Hepatocyte (in vitro differentiated cells): ENCODE results near the gene KCNK6. TPM values are rescaled to one million over a fixed set of nuclear protein-coding genes. Genes with fewer than 3 reads are reported as not detected.

ENCODE experiments used
- DNase-seq: peaks from one replicate; pipeline ENCODE4 v3.0.0-alpha.2; 2016; ENCODE audit warnings: low spot score
- H2AFZ ChIP-seq: fragments of 200-600 bp; sonication (generic); 2 replicates; pipeline ENCODE4 v1.6.0; 2016; ENCODE audit warnings: antibody characterized with exemption, mild to moderate bottlenecking
- H3K27ac ChIP-seq: fragments of 200-600 bp; sonication (generic); 2 replicates; pipeline ENCODE4 v1.5.1; 2016; ENCODE audit warnings: mild to moderate bottlenecking
- H3K27me3 ChIP-seq: fragments of 200-600 bp; sonication (generic); 2 replicates; pipeline ENCODE4 v1.6.1; 2016
- H3K36me3 ChIP-seq: fragments of 200-600 bp; sonication (generic); replicated peaks from 2 replicates; pipeline ENCODE4 v1.5.1; 2016; ENCODE audit warnings: low read depth; ENCODE audit not compliant: insufficient read depth
- H3K4me1 ChIP-seq: fragments of 200-600 bp; sonication (generic); 2 replicates; pipeline ENCODE4 v1.5.1; 2016; ENCODE audit warnings: mild to moderate bottlenecking, moderate library complexity; ENCODE audit not compliant: insufficient read depth
- H3K4me2 ChIP-seq: fragments of 200-600 bp; sonication (generic); 2 replicates; pipeline ENCODE4 v1.6.0; 2016
- H3K4me3 ChIP-seq: fragments of 200-600 bp; sonication (generic); 2 replicates; pipeline ENCODE4 v1.5.1; 2016; ENCODE audit warnings: mild to moderate bottlenecking
- H3K79me2 ChIP-seq: fragments of 200-600 bp; sonication (generic); 2 replicates; pipeline ENCODE4 v1.6.0; 2017; ENCODE audit warnings: mild to moderate bottlenecking
- H3K9me2 ChIP-seq: fragments of 200-600 bp; sonication (generic); replicated peaks from 2 replicates; pipeline ENCODE4 v1.6.0; 2017; ENCODE audit warnings: mild to moderate bottlenecking; ENCODE audit not compliant: insufficient read depth
- H3K9me3 ChIP-seq: fragments of 200-600 bp; sonication (generic); 2 replicates; pipeline ENCODE4 v1.5.1; 2016; ENCODE audit warnings: low read depth, mild to moderate bottlenecking
- H4K20me1 ChIP-seq: fragments of 200-600 bp; sonication (generic); 2 replicates; pipeline ENCODE4 v1.6.0; 2016; ENCODE audit warnings: mild to moderate bottlenecking; ENCODE audit not compliant: insufficient read depth, poor library complexity, severe bottlenecking
- EZH2 ChIP-seq: fragments of 200-600 bp; sonication (generic); IDR thresholded peaks from 2 replicates; pipeline ENCODE4 v1.6.1; 2016; ENCODE audit warnings: antibody characterized with exemption, mild to moderate bottlenecking, borderline replicate concordance
- EZH2phosphoT487 ChIP-seq: fragments of 200-600 bp; sonication (generic); IDR thresholded peaks from one replicate; pipeline ENCODE4 v1.6.1; 2018; ENCODE audit warnings: antibody characterized with exemption, mild to moderate bottlenecking, low read depth, moderate library complexity; ENCODE audit not compliant: unreplicated experiment, severe bottlenecking
- WGBS: methylation state at CpG from one replicate; pipeline ENCODE4 v1.1.6; 2016; ENCODE audit warnings: low lambda C conversion rate; ENCODE audit errors: missing lambda C conversion rate; 5-methylcytosine and 5-hydroxymethylcytosine counted together
- polyA plus RNA-seq: library from polyadenylated mRNA; unstranded; fragments of >200 nt; fragmentation: Nextera tagmentation; extraction: Ambion mirVana; gene quantifications from 2 replicates; pipeline ENCODE4 v1.2.1, GENCODE V29; 2016
- total RNA-seq: library from RNA; depleted of rRNA; stranded (reverse); fragments of >200 nt; gene quantifications from 2 replicates; pipeline ENCODE4 v1.2.3, GENCODE V29; 2014
- TF ChIP-seq, protein P1 (sequence below): fragments of 200-600 bp; sonication (generic); IDR thresholded peaks from 2 replicates; pipeline ENCODE4 v1.5.1; 2016; ENCODE audit warnings: antibody characterized with exemption, mild to moderate bottlenecking; ENCODE audit not compliant: poor library complexity

The KCNK6 gene
- total and polyA plus RNA-seq, 2 experiments from 2014 or later, result 9.0 to 16.0 TPM

DNA sequence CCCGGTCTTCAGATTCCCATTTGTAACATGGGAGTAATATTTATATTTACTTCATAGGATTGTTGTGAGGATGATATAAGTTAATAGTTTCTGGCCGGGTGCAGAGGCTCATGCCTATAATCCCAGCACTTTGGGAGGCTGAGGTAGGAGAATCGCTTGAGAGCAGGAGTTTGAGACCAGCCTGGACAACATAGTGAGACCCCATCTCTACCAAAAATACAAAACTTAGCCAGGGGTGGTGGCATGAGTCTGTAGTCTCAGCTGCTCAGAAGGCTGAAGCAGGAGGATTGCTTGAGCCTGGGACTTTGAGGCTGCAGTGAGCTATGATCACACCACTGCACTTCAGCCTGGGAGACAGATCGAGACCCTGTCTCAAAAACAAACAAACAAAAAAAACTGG lies 27.2 kb downstream of the KCNK6 start:
- no peaks in the 10 kb centered on the region for H4K20me1 ChIP-seq
- no peaks in the 10 kb centered on the region for H3K9me3 ChIP-seq
- no peak overlapping the region for H3K4me2 ChIP-seq
- H3K4me3 ChIP-seq, result no peak overlapping the region
- no peaks in the 10 kb centered on the region for H3K27me3 ChIP-seq
- no peak overlapping the region for H3K27ac ChIP-seq
- H3K36me3 ChIP-seq, result no peaks in the 10 kb centered on the region
- H3K9me2 ChIP-seq, result no peaks in the 10 kb centered on the region
- H3K79me2 ChIP-seq, result no peaks in the 10 kb centered on the region
- DNase-seq, result no peak
- no peaks in the 10 kb centered on the region for H3K4me1 ChIP-seq
- WGBS, result 82% methylated on average over 4 of the region's 4 CpGs
- no peak overlapping the region for H2AFZ ChIP-seq
- TF ChIP-seq, protein P1, sequence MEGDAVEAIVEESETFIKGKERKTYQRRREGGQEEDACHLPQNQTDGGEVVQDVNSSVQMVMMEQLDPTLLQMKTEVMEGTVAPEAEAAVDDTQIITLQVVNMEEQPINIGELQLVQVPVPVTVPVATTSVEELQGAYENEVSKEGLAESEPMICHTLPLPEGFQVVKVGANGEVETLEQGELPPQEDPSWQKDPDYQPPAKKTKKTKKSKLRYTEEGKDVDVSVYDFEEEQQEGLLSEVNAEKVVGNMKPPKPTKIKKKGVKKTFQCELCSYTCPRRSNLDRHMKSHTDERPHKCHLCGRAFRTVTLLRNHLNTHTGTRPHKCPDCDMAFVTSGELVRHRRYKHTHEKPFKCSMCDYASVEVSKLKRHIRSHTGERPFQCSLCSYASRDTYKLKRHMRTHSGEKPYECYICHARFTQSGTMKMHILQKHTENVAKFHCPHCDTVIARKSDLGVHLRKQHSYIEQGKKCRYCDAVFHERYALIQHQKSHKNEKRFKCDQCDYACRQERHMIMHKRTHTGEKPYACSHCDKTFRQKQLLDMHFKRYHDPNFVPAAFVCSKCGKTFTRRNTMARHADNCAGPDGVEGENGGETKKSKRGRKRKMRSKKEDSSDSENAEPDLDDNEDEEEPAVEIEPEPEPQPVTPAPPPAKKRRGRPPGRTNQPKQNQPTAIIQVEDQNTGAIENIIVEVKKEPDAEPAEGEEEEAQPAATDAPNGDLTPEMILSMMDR, result no peak

DNA sequence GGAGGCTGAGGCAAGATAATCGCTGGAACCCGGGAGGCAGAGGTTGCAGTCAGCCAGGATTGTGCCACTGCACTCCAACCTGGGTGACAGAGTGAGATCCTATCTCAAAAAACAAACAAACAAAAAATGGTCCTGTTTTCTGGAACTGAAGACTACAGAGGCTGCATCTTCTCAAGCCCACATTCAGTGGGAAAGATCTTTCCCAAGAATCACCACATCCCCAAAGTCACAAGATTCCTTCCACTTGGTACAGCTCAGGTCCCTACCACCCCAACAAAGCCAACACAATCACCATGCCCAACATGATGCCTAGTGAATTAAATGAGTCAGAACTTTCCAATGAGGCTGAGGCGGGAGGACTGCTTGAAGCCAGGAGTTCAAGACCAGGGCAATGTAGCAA lies 31.2 kb downstream of the KCNK6 start:
- Histone ChIP-seq H3K27ac (no peak overlapping the region), H3K4me3 (no peak overlapping the region), H3K79me2 (no peaks in the 10 kb centered on the region), H3K36me3 (no peaks in the 10 kb centered on the region), H3K4me2 (no peak overlapping the region), H3K4me1 (no peaks in the 10 kb centered on the region), H3K9me3 (no peaks in the 10 kb centered on the region), H3K9me2 (no peaks in the 10 kb centered on the region), H4K20me1 (no peaks in the 10 kb centered on the region), H2AFZ (no peak overlapping the region), H3K27me3 (no peaks in the 10 kb centered on the region)
- no peak for DNase-seq
- 90% methylated on average over 3 of the region's 3 CpGs for WGBS
- TF ChIP-seq EZH2, result no peak
- TF ChIP-seq, protein P1, result no peak
- TF ChIP-seq EZH2phosphoT487, result no peak

DNA sequence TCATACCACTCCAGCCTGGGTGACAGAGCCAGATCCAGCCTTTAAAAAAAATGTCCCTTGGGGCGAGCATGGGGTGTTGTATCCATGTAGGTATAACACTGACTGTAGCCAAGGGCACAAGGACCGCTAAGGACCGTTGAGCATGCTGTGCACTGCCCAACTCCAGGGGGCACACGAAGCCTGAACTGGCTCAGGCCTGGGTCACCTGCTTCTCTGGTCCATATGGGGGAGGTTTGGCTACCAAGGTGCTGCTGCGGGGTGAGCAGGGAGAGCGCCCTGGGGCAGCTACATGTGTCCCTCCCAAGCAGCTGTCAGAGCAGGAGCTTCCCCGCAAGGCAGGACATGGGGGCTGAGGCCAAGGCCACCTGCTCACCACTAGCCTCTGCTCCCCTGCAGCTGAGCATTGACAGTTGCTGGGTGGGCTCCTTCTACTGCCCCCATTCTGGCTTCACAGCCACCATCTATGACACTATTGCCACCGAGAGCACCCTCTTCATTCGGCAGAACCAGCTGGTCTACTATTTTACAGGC lies 32.3 kb downstream of the KCNK6 start:
- 78% methylated on average over 9 of the region's 9 CpGs for WGBS
- Histone ChIP-seq H3K27ac (no peak overlapping the region), H3K9me3 (no peaks in the 10 kb centered on the region), H3K79me2 (no peaks in the 10 kb centered on the region), H3K4me1 (no peaks in the 10 kb centered on the region), H3K27me3 (no peaks in the 10 kb centered on the region), H2AFZ (no peak overlapping the region), H3K4me2 (no peak overlapping the region), H4K20me1 (no peaks in the 10 kb centered on the region), H3K4me3 (no peak overlapping the region), H3K36me3 (no peaks in the 10 kb centered on the region), H3K9me2 (no peaks in the 10 kb centered on the region)
- no peak for DNase-seq
- TF ChIP-seq EZH2 (no peak), EZH2phosphoT487 (no peak)
- TF ChIP-seq, protein P1, result no peak

DNA sequence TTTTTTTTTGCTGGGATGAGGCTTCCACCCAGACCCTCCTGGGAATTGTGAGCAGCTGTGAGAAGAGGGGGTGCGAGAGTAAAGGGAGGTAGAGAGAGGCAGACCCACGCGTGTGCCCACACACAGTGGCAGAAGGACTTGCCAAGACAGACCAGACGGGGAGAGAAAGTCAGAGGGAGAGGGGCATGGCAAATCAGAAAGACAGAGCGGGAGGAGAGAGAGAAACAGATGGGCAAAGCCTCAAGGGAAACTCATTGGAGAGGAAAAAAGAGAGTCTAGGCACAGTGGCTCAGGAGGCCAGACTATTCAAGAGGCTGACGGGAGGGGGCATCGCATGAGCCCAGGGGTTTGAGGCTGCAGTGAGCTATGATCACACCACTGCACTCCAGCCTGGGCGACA lies 33.0 kb downstream of the KCNK6 start:
- Histone ChIP-seq H3K27ac (no peak overlapping the region), H4K20me1 (no peaks in the 10 kb centered on the region), H3K79me2 (no peaks in the 10 kb centered on the region), H2AFZ (no peak overlapping the region), H3K4me2 (no peak overlapping the region), H3K4me3 (no peak overlapping the region), H3K27me3 (no peaks in the 10 kb centered on the region), H3K9me2 (no peaks in the 10 kb centered on the region), H3K9me3 (no peaks in the 10 kb centered on the region), H3K4me1 (no peaks in the 10 kb centered on the region), H3K36me3 (no peaks in the 10 kb centered on the region)
- DNase-seq, result no peak
- TF ChIP-seq, protein P1, result no peak
- TF ChIP-seq EZH2 (no peak), EZH2phosphoT487 (no peak)
- WGBS, result 92% methylated on average over 8 of the region's 8 CpGs
